Parathyroid adenoma (tissue), 2 donors: ENCODE results near the gene PLA2G5.
"Not testable (repeated sequence)": the region's sequence is repeated elsewhere in the genome, so short reads cannot be mapped to it uniquely, and the experiment has no call there.

Source experiments
- H2AFZ ChIP-seq: fragments of 300-600 bp; sonication (generic); one replicate; pipeline ENCODE4 v1.7.0; 2017; ENCODE audit warnings: antibody characterized with exemption, mild to moderate bottlenecking
- H3K27ac ChIP-seq: fragments of 300-600 bp; sonication (generic); one replicate; pipeline ENCODE4 v1.7.0; 2017
- H3K27me3 ChIP-seq: fragments of 300-600 bp; sonication (generic); one replicate; pipeline ENCODE4 v1.7.0; 2017; ENCODE audit warnings: low read length; ENCODE audit not compliant: control insufficient read depth, insufficient read depth
- H3K36me3 ChIP-seq: fragments of 300-600 bp; sonication (generic); one replicate; pipeline ENCODE4 v1.7.0; 2017; ENCODE audit warnings: low read length; ENCODE audit not compliant: control insufficient read depth, insufficient read depth
- H3K4me1 ChIP-seq: fragments of 300-600 bp; sonication (generic); one replicate; pipeline ENCODE4 v1.7.0; 2017; ENCODE audit warnings: control low read depth
- H3K4me2 ChIP-seq: fragments of 300-600 bp; sonication (generic); one replicate; pipeline ENCODE4 v1.7.0; 2017; ENCODE audit warnings: low read length
- H3K4me3 ChIP-seq: fragments of 300-600 bp; sonication (generic); one replicate; pipeline ENCODE4 v1.7.0; 2017; ENCODE audit warnings: low read depth, low read length
- H3K79me2 ChIP-seq: fragments of 300-600 bp; sonication (generic); one replicate; pipeline ENCODE4 v1.7.0; 2017; ENCODE audit warnings: control low read depth
- H3K9ac ChIP-seq: fragments of 300-600 bp; sonication (generic); one replicate; pipeline ENCODE4 v1.7.0; 2017; ENCODE audit warnings: mild to moderate bottlenecking
- H3K9me3 ChIP-seq: fragments of 300-600 bp; sonication (generic); one replicate; pipeline ENCODE4 v1.7.0; 2017; ENCODE audit warnings: low read length; ENCODE audit not compliant: control insufficient read depth
- TF ChIP-seq, protein P1 (sequence below): fragments of 300-600 bp; sonication (generic); IDR thresholded peaks from one replicate; pipeline ENCODE4 v1.7.0; 2017; ENCODE audit warnings: antibody characterized with exemption, mild to moderate bottlenecking
- donor health status: primary hyperparathyroidism.

PLA2G5 gene

DNA sequence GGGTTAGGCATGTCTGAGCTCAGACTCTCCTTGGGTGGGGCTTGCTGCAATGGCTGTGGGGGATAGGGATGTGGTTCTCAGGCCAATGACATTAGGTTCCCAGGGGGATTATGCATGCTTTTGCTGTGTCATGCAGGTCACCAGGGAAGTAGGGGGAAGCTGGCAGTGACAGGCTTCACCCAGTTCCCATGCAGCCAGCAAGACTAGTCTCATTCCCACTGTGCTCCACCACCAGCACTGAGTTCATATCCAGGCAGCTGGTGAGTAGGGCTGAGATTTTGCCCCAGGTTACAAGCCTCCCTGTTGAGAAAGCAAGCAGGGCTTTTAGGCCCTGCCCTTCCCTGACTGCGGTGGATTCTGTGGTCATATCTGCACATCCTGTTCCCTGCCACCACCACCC is 32.1 kb upstream of the PLA2G5 start:
- no peak overlapping the region for H2AFZ ChIP-seq
- no peaks in the 10 kb centered on the region for H3K36me3 ChIP-seq
- TF ChIP-seq, protein P1, sequence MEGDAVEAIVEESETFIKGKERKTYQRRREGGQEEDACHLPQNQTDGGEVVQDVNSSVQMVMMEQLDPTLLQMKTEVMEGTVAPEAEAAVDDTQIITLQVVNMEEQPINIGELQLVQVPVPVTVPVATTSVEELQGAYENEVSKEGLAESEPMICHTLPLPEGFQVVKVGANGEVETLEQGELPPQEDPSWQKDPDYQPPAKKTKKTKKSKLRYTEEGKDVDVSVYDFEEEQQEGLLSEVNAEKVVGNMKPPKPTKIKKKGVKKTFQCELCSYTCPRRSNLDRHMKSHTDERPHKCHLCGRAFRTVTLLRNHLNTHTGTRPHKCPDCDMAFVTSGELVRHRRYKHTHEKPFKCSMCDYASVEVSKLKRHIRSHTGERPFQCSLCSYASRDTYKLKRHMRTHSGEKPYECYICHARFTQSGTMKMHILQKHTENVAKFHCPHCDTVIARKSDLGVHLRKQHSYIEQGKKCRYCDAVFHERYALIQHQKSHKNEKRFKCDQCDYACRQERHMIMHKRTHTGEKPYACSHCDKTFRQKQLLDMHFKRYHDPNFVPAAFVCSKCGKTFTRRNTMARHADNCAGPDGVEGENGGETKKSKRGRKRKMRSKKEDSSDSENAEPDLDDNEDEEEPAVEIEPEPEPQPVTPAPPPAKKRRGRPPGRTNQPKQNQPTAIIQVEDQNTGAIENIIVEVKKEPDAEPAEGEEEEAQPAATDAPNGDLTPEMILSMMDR: no peak
- no peaks in the 10 kb centered on the region for H3K79me2 ChIP-seq
- H3K9me3 ChIP-seq: no peaks in the 10 kb centered on the region
- no peak overlapping the region for H3K4me2 ChIP-seq
- no peaks in the 10 kb centered on the region for H3K4me1 ChIP-seq
- no peak overlapping the region for H3K9ac ChIP-seq
- H3K27ac ChIP-seq: no peak overlapping the region
- H3K4me3 ChIP-seq: no peak overlapping the region
- no peaks in the 10 kb centered on the region for H3K27me3 ChIP-seq

DNA sequence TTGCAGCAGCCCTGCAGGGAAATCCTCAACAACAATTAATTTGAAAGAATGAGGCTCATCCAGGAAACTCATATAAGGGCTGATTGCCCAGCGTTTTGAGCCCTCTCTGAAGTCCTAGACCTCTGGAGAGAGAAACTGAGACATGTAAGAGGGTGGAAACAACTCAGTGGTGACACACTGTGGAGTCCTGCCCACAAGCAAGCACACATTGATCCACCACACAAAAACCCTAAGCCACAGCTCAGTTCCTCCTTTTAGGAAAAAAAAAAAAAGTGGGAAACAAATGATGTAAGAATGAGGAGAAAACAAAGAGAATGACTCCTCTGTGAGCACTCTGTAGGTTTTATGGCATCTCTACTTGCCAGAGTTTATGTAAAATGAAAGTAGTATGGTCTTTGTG is 22.9 kb upstream of the PLA2G5 start:
- Histone ChIP-seq H3K9me3 (no peaks in the 10 kb centered on the region), H3K27ac (no peak overlapping the region)

DNA sequence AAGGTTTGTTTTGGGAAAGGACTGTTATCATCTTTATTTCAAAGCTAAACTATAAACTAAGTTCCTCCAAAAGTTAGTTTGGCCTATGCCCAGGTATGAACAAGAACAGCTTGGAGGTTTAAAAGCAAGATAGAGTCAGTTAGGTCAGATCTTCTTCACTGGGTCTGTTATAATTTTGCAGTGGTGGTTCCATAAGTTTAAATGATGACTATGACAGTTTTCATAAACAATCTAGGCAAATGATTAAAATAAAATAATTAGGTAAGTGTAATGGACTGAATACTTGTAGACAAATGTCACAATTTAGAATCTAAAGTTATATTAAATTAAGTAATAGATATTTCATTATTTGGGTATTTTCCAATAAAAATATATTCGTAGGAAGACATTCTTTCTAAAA is 21.4 kb upstream of the PLA2G5 start:
- H3K9me3 ChIP-seq: no peaks in the 10 kb centered on the region
- no peak overlapping the region for H3K9ac ChIP-seq
- H2AFZ ChIP-seq: no peak overlapping the region
- no peaks in the 10 kb centered on the region for H3K36me3 ChIP-seq
- no peak overlapping the region for H3K27ac ChIP-seq
- no peak overlapping the region for H3K4me2 ChIP-seq
- no peaks in the 10 kb centered on the region for H3K27me3 ChIP-seq
- H3K4me3 ChIP-seq: no peak overlapping the region
- H3K4me1 ChIP-seq: no peaks in the 10 kb centered on the region
- TF ChIP-seq, protein P1: no peak
- H3K79me2 ChIP-seq: no peaks in the 10 kb centered on the region

More for the DNA sequence above, 22.9 kb upstream of the PLA2G5 start:
- Histone ChIP-seq H3K9ac (no peak overlapping the region), H3K4me2 (no peak overlapping the region), H3K4me3 (no peak overlapping the region), H3K4me1 (no peaks in the 10 kb centered on the region), H2AFZ (no peak overlapping the region), H3K36me3 (no peaks in the 10 kb centered on the region), H3K27me3 (no peaks in the 10 kb centered on the region), H3K79me2 (no peaks in the 10 kb centered on the region)
- TF ChIP-seq, protein P1: no peak

DNA sequence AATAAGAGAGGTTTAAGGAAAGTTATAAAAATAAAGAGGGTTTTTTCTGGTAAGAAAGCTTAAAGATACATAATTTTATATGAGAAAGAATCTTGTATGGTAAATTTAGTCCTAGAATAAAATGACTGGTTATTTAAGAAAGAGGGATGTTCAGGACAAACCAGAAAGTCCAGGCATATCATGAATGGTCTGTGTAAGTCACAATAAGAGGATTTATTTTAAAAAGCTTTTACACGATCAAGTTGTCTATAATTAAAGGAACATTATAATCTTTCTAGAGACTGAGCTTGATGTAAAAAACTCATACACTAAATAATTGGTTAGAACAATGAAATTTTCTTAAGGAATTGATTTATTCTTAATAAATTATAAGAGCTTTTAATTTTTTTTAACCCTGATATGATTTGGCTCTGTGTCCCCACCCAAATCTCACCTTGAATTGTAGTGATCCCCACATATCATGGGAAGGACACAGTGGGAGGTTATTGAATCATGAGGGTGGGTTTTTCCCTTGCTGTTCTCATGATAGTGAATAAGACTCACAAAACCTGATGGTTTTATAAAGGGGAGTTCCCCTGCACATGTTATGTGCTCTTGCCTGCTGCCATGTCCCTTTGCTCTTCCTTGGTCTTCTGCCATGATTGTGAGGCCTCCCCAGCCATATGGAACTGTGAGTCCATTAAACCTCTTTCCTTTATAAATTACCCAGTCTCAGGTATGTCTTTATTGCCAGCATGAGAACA is 20.8 kb upstream of the PLA2G5 start:
- H3K9me3 ChIP-seq, H3K4me1 ChIP-seq, H3K27me3 ChIP-seq, H3K27ac ChIP-seq, H3K4me3 ChIP-seq, H3K4me2 ChIP-seq, H3K9ac ChIP-seq, H3K36me3 ChIP-seq, H3K79me2 ChIP-seq, H2AFZ ChIP-seq: not testable (repeated sequence)

DNA sequence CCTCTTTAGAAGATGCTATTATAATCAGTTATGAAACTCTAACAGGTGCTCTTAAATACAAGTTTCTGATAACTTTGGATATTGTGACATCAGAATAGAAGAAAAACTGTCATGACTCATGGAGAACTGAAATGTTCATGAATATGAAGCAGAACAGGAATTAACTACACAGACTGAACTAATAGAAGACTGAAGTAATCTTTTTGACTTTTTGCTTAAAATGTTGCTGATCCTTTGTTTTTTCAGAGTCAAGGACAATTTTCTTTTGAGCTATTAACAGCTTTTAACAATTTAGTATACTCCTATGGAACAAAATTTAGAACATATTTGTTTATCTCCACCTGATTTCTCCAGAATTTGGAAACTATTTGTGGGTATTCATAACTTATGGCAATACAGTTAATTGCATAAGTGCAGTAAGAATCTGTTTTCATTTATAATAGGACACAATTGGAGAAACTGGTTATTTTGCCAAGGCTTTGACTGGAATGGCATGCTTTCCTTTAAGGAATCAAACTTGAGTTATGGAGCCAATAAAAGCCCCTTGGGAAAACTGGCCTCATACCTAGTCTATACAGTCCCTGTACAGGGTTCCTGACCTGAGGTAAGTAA is 18.7 kb upstream of the PLA2G5 start:
- no peak overlapping the region for H3K9ac ChIP-seq
- no peaks in the 10 kb centered on the region for H3K79me2 ChIP-seq
- no peak overlapping the region for H3K27ac ChIP-seq
- no peak overlapping the region for H3K4me3 ChIP-seq
- H3K4me2 ChIP-seq: no peak overlapping the region
- H3K36me3 ChIP-seq: no peaks in the 10 kb centered on the region
- H3K27me3 ChIP-seq: no peaks in the 10 kb centered on the region
- no peaks in the 10 kb centered on the region for H3K4me1 ChIP-seq
- H3K9me3 ChIP-seq: no peaks in the 10 kb centered on the region
- TF ChIP-seq, protein P1: no peak
- H2AFZ ChIP-seq: no peak overlapping the region
